ENCODE results near the gene EMID1. TPM values are rescaled to one million over a fixed set of nuclear protein-coding genes. Genes with fewer than 3 reads are reported as not detected.
A peak's percentile ranks its signal among the peaks of the same experiment; 100 is the strongest.

Gene EMID1
- total RNA-seq, 1 experiment from 2014 or later = 6.1 TPM

DNA sequence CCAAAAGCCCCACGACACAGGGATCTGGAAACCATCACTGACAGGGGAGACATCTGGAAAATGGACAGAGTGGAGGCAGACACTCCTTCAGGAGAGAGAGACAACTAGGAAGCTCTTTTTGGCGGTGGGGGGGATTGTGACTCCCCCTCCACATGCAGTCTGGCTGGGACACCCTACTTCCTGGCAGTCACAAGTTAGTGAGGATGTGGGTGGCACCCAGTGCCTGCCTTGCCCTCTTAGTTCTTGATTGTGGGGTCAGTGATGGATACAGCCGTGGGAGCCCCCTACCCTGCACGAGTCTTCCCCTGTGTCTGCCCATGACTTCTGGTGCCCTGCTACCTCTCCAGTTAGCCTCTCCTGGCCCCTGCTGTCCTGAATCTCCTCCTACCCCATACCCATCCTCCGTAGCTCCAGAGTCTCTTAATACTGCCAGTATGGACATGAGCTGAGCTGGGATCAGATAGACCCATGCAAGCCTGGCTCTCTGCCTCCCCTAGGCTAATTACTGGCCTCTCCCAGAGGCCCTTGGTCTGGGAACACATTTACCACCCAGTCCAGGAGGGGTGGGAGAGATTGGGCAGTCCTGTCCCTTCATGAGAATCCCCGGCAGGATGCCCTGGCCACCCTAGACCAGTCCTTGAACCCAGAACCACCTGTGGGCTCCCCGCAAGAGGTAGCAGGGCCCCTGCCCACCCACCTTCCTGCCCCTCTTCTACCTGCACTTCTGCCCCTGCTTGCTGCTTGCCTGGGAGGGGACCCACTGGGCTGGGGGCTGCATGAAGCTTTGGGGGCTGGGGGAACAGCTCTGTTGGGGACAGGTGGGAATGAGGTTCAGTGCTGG, 39.3 kb downstream of the EMID1 start:
- ChIA-PET POLR2A (interaction anchor here (0.5 to 1.0 kb wide), 3 partner anchors 18 to 191 kb away, joined by 3 to 12 read pairs (median 3); no protein-coding TSS in a partner anchor), CTCF (interaction anchor here (0.5 to 8.4 kb wide), 57 partner anchors 9 to 815 kb away, joined by 3 to 171 read pairs (median 5); partner anchors contain the start of genes C22orf31, EMID1, GAS2L1 and KREMEN1)
- Mint-ChIP-seq H3K36me3 (peaks cover 24% of the 10 kb centered on the region), H3K27ac (no peak overlapping the region), H3K9me3 (peaks cover 21% of the 10 kb centered on the region), H3K4me1 (no peaks in the 10 kb centered on the region), H3K27me3 (ENCODE audit: low read depth) (peaks cover 16% of the 10 kb centered on the region), H3K4me3 (no peak overlapping the region)
- TF ChIP-seq RORB (CRISPR knock-in tag; IDR thresholded peaks at IDR 0.05) (no peak), CREB1 (CRISPR knock-in tag; IDR thresholded peaks at IDR 0.05) (no peak), MXD4 (CRISPR knock-in tag; IDR thresholded peaks at IDR 0.05; ENCODE audit: borderline replicate concordance) (no peak), SOX15 (CRISPR knock-in tag; IDR thresholded peaks at IDR 0.05) (no peak), HMGA2 (CRISPR knock-in tag; IDR thresholded peaks at IDR 0.05) (no peak)
- TF ChIP-seq, protein P1, sequence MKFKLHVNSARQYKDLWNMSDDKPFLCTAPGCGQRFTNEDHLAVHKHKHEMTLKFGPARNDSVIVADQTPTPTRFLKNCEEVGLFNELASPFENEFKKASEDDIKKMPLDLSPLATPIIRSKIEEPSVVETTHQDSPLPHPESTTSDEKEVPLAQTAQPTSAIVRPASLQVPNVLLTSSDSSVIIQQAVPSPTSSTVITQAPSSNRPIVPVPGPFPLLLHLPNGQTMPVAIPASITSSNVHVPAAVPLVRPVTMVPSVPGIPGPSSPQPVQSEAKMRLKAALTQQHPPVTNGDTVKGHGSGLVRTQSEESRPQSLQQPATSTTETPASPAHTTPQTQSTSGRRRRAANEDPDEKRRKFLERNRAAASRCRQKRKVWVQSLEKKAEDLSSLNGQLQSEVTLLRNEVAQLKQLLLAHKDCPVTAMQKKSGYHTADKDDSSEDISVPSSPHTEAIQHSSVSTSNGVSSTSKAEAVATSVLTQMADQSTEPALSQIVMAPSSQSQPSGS (CRISPR knock-in tag; IDR thresholded peaks at IDR 0.05; ENCODE audit: borderline replicate concordance, low read depth) = no peak
- TF ChIP-seq, protein P2, sequence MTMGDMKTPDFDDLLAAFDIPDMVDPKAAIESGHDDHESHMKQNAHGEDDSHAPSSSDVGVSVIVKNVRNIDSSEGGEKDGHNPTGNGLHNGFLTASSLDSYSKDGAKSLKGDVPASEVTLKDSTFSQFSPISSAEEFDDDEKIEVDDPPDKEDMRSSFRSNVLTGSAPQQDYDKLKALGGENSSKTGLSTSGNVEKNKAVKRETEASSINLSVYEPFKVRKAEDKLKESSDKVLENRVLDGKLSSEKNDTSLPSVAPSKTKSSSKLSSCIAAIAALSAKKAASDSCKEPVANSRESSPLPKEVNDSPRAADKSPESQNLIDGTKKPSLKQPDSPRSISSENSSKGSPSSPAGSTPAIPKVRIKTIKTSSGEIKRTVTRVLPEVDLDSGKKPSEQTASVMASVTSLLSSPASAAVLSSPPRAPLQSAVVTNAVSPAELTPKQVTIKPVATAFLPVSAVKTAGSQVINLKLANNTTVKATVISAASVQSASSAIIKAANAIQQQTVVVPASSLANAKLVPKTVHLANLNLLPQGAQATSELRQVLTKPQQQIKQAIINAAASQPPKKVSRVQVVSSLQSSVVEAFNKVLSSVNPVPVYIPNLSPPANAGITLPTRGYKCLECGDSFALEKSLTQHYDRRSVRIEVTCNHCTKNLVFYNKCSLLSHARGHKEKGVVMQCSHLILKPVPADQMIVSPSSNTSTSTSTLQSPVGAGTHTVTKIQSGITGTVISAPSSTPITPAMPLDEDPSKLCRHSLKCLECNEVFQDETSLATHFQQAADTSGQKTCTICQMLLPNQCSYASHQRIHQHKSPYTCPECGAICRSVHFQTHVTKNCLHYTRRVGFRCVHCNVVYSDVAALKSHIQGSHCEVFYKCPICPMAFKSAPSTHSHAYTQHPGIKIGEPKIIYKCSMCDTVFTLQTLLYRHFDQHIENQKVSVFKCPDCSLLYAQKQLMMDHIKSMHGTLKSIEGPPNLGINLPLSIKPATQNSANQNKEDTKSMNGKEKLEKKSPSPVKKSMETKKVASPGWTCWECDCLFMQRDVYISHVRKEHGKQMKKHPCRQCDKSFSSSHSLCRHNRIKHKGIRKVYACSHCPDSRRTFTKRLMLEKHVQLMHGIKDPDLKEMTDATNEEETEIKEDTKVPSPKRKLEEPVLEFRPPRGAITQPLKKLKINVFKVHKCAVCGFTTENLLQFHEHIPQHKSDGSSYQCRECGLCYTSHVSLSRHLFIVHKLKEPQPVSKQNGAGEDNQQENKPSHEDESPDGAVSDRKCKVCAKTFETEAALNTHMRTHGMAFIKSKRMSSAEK (CRISPR knock-in tag; IDR thresholded peaks at IDR 0.05; ENCODE audit: borderline replicate concordance) = no peak
- TF ChIP-seq, protein P3, sequence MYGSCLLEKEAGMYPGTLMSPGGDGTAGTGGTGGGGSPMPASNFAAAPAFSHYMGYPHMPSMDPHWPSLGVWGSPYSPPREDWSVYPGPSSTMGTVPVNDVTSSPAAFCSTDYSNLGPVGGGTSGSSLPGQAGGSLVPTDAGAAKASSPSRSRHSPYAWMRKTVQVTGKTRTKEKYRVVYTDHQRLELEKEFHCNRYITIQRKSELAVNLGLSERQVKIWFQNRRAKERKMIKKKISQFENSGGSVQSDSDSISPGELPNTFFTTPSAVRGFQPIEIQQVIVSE (CRISPR knock-in tag; IDR thresholded peaks at IDR 0.05; ENCODE audit: borderline replicate concordance) = no peak
- TF ChIP-seq, protein P4, sequence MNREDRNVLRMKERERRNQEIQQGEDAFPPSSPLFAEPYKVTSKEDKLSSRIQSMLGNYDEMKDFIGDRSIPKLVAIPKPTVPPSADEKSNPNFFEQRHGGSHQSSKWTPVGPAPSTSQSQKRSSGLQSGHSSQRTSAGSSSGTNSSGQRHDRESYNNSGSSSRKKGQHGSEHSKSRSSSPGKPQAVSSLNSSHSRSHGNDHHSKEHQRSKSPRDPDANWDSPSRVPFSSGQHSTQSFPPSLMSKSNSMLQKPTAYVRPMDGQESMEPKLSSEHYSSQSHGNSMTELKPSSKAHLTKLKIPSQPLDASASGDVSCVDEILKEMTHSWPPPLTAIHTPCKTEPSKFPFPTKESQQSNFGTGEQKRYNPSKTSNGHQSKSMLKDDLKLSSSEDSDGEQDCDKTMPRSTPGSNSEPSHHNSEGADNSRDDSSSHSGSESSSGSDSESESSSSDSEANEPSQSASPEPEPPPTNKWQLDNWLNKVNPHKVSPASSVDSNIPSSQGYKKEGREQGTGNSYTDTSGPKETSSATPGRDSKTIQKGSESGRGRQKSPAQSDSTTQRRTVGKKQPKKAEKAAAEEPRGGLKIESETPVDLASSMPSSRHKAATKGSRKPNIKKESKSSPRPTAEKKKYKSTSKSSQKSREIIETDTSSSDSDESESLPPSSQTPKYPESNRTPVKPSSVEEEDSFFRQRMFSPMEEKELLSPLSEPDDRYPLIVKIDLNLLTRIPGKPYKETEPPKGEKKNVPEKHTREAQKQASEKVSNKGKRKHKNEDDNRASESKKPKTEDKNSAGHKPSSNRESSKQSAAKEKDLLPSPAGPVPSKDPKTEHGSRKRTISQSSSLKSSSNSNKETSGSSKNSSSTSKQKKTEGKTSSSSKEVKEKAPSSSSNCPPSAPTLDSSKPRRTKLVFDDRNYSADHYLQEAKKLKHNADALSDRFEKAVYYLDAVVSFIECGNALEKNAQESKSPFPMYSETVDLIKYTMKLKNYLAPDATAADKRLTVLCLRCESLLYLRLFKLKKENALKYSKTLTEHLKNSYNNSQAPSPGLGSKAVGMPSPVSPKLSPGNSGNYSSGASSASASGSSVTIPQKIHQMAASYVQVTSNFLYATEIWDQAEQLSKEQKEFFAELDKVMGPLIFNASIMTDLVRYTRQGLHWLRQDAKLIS (CRISPR knock-in tag; IDR thresholded peaks at IDR 0.05; ENCODE audit: borderline replicate concordance) = no peak
- TF ChIP-seq, protein P5, sequence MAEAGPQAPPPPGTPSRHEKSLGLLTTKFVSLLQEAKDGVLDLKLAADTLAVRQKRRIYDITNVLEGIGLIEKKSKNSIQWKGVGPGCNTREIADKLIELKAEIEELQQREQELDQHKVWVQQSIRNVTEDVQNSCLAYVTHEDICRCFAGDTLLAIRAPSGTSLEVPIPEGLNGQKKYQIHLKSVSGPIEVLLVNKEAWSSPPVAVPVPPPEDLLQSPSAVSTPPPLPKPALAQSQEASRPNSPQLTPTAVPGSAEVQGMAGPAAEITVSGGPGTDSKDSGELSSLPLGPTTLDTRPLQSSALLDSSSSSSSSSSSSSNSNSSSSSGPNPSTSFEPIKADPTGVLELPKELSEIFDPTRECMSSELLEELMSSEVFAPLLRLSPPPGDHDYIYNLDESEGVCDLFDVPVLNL (CRISPR knock-in tag; IDR thresholded peaks at IDR 0.05; ENCODE audit: borderline replicate concordance, low read depth) = no peak
- ATAC-seq (peak; percentile 13), DNase-seq (ENCODE audit: low spot score) (no peak)

Data from WTC11 (cell line).